ENCODE data around the gene NCAM2. TPM values are rescaled to one million over a fixed set of nuclear protein-coding genes. Genes with fewer than 3 reads are reported as not detected.

NCAM2 gene
- total and polyA plus RNA-seq, 9 donors, result 0.35 to 6.8 (median 1.2) TPM

DNA sequence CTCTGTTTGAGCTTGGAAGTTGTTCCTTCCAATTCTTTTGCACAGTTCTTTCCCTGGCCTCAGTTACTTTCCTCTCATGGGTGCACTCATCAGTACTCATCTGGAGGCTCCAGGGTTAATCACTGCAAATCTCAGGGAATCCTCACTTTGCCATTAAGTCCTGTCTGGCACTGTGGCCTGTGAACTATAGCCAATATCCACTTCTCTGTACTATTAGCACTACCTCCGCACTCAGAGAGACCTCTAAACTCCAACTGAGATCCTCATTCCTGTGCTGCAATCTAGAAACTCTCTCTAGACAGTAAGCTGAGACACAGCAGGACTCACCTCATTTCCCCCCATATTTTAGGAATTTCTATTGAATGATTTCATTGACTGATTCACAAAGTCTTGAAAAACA lies 311.3 kb downstream of the NCAM2 start:
- H3K36me3 ChIP-seq, result no peaks in the 10 kb centered on the region
- DNase-seq, result no peak
- H3K27ac ChIP-seq, result no peak overlapping the region
- H3K9me3 ChIP-seq, result no peaks in the 10 kb centered on the region
- WGBS, 3 donors, result 83 to 95% (median 86%) methylated on average over 1 of the region's 1 CpG
- intact Hi-C loops (cut with DNase I), result no loop called here
- no peak for TF ChIP-seq POLR2A (IDR thresholded peaks at IDR 0.05)
- TF ChIP-seq EP300 (IDR thresholded peaks at IDR 0.05), result no peak
- TF ChIP-seq, protein P1, sequence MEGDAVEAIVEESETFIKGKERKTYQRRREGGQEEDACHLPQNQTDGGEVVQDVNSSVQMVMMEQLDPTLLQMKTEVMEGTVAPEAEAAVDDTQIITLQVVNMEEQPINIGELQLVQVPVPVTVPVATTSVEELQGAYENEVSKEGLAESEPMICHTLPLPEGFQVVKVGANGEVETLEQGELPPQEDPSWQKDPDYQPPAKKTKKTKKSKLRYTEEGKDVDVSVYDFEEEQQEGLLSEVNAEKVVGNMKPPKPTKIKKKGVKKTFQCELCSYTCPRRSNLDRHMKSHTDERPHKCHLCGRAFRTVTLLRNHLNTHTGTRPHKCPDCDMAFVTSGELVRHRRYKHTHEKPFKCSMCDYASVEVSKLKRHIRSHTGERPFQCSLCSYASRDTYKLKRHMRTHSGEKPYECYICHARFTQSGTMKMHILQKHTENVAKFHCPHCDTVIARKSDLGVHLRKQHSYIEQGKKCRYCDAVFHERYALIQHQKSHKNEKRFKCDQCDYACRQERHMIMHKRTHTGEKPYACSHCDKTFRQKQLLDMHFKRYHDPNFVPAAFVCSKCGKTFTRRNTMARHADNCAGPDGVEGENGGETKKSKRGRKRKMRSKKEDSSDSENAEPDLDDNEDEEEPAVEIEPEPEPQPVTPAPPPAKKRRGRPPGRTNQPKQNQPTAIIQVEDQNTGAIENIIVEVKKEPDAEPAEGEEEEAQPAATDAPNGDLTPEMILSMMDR (IDR thresholded peaks at IDR 0.05), result no peak
- H3K4me3 ChIP-seq, result no peak overlapping the region
- no peaks in the 10 kb centered on the region for H3K4me1 ChIP-seq (ENCODE audit: insufficient read depth)
- H3K27me3 ChIP-seq, result no peaks in the 10 kb centered on the region

GRCh38 chr21:21324297-21324696 lies 326.1 kb downstream of the NCAM2 start:
- no peaks in the 10 kb centered on the region for H3K4me1 ChIP-seq (ENCODE audit: insufficient read depth)
- H3K27ac ChIP-seq, result no peak overlapping the region
- H3K4me3 ChIP-seq, result no peak overlapping the region
- DNase-seq, result no peak
- WGBS, 3 donors, result 85 to 92% (median 87%) methylated on average over 5 of the region's 5 CpGs
- H3K36me3 ChIP-seq, result no peaks in the 10 kb centered on the region
- TF ChIP-seq POLR2A (IDR thresholded peaks at IDR 0.05), result no peak
- H3K27me3 ChIP-seq, result no peaks in the 10 kb centered on the region
- no peaks in the 10 kb centered on the region for H3K9me3 ChIP-seq
- intact Hi-C loops (cut with DNase I), result no loop called here

DNA sequence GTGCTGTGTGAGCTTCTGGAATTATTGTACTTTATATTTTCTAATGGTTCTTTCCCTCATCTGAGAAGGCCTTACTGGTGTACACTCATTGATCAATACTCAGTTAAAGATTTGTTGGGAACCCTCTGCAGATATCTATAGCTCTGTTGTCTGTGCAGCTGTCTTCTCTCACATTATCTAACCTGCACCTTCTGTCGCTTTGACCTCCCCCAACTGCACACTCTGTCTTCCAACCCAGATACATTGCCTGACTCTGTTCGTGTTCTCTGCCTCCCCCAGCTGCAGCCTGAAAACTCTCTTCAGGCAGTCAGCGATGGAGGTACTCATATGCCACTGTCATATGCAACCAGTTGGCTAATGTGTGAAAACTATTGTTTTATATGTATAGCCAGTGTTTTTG lies 334.3 kb downstream of the NCAM2 start:
- TF ChIP-seq EP300 (IDR thresholded peaks at IDR 0.05) (no peak), POLR2A (IDR thresholded peaks at IDR 0.05) (no peak)
- no peaks in the 10 kb centered on the region for H3K36me3 ChIP-seq
- no peaks in the 10 kb centered on the region for H3K9me3 ChIP-seq
- no peak overlapping the region for H3K27ac ChIP-seq
- H3K4me1 ChIP-seq (ENCODE audit: insufficient read depth), result no peaks in the 10 kb centered on the region
- intact Hi-C loops (cut with DNase I), result no loop called here
- H3K4me3 ChIP-seq, result no peak overlapping the region
- 54 to 67% (median 67%) methylated on average over 3 of the region's 3 CpGs for WGBS, 3 donors
- DNase-seq, result no peak
- no peaks in the 10 kb centered on the region for H3K27me3 ChIP-seq

DNA sequence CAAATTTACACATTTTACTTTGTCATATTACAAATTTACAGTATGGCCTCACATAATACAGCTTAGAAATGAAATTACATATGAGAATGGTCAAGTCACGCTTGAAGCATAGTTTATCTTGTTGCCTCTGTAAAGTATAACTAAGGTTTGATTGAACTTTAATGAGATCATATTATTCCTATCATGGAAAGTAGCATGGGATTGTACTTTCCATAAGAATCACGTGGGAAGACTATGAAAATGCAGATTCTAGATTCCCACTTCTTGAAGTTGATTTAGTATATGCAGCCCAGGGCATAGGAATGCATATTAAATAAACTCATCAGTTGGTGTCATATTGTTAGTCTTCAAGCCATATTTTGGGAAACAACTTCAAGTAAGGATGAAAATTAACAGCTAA lies 342.8 kb downstream of the NCAM2 start:
- intact Hi-C loops (cut with DNase I), result no loop called here
- H3K4me3 ChIP-seq, result no peak overlapping the region
- WGBS, 3 donors, result 92% methylated on average over 2 of the region's 2 CpGs

DNA sequence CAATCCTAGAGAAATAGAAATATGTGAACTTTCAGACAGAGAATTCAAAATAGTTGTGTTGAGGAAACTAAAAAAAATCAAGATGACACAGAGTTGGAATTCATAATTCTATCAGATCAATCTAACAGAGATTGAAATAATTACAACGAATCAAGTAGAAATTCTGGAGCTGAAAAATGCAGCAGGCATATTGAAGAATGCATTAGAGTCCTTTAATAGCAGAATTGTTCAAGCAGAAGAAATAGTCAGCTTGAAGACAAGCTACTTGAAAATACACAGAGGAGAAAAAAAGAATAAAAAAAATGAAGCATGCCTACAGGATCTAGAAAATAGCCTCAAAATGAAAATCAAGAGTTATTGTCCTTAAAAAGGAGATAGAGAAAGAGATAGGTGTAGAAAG lies 347.1 kb downstream of the NCAM2 start:
- no peaks in the 10 kb centered on the region for H3K9me3 ChIP-seq
- WGBS, 3 donors, result 65 to 69% (median 66%) methylated on average over 1 of the region's 1 CpG
- intact Hi-C loops (cut with DNase I), result no loop called here
- no peaks in the 10 kb centered on the region for H3K36me3 ChIP-seq
- H3K4me1 ChIP-seq (ENCODE audit: insufficient read depth), result no peaks in the 10 kb centered on the region
- H3K4me3 ChIP-seq, result no peak overlapping the region
- H3K27ac ChIP-seq, result no peak overlapping the region
- DNase-seq, result no peak
- TF ChIP-seq POLR2A (IDR thresholded peaks at IDR 0.05), result no peak
- no peaks in the 10 kb centered on the region for H3K27me3 ChIP-seq

More for the DNA sequence above, 342.8 kb downstream of the NCAM2 start:
- Histone ChIP-seq H3K36me3 (no peaks in the 10 kb centered on the region), H3K9me3 (no peaks in the 10 kb centered on the region), H3K27ac (no peak overlapping the region), H3K27me3 (no peaks in the 10 kb centered on the region), H3K4me1 (ENCODE audit: insufficient read depth) (no peaks in the 10 kb centered on the region)
- no peak for DNase-seq
- TF ChIP-seq, protein P1 (IDR thresholded peaks at IDR 0.05), result no peak
- no peak for TF ChIP-seq POLR2A (IDR thresholded peaks at IDR 0.05)
- TF ChIP-seq EP300 (IDR thresholded peaks at IDR 0.05), result no peak

GRCh38 chr21:21345872-21346271 lies 347.7 kb downstream of the NCAM2 start:
- H3K36me3 ChIP-seq, result no peaks in the 10 kb centered on the region
- no peak overlapping the region for H3K4me3 ChIP-seq

More at GRCh38 chr21:21345872-21346271, 347.7 kb downstream of the NCAM2 start:
- Histone ChIP-seq H3K9me3 (no peaks in the 10 kb centered on the region), H3K27me3 (no peaks in the 10 kb centered on the region), H3K4me1 (ENCODE audit: insufficient read depth) (no peaks in the 10 kb centered on the region), H3K27ac (no peak overlapping the region)
- intact Hi-C loops (cut with DNase I), result no loop called here
- TF ChIP-seq POLR2A (IDR thresholded peaks at IDR 0.05), result no peak
- TF ChIP-seq, protein P1 (IDR thresholded peaks at IDR 0.05), result no peak
- no peak for TF ChIP-seq EP300 (IDR thresholded peaks at IDR 0.05)
- no peak for DNase-seq

Data from ovary (tissue), 9 donors.